Fibroblast of lung (primary cell): Measurements from ENCODE around the gene DEPP1. TPM values are rescaled to one million over a fixed set of nuclear protein-coding genes. Genes with fewer than 3 reads are reported as not detected.

Source experiments
- DNase-seq, 2 donors: peaks; one replicate each; pipeline versions ENCODE4 v3.0.0 to v3.0.0-alpha.2; 2010; ENCODE audit warnings: low read depth in 2 of 2
- H2AFZ ChIP-seq: 2 replicates; pipeline ENCODE4 v1.5.1; 2012; ENCODE audit warnings: low read length, control low read depth, inconsistent platforms
- H3K27ac ChIP-seq: 2 replicates; pipeline ENCODE4 v1.5.1; 2011; ENCODE audit warnings: low read length, control low read depth; ENCODE audit not compliant: insufficient read depth
- H3K27me3 ChIP-seq: 2 replicates; pipeline ENCODE4 v1.5.1; 2011; ENCODE audit warnings: mild to moderate bottlenecking, low read length; ENCODE audit not compliant: control insufficient read depth, insufficient read depth
- H3K36me3 ChIP-seq: 2 replicates; pipeline ENCODE4 v1.5.1; 2011; ENCODE audit warnings: low read length; ENCODE audit not compliant: control insufficient read depth, insufficient read depth
- H3K4me1 ChIP-seq: 2 replicates; pipeline ENCODE4 v1.5.1; 2011; ENCODE audit warnings: low read length; ENCODE audit not compliant: control insufficient read depth, insufficient read depth; ENCODE audit errors: extremely low read depth
- H3K4me2 ChIP-seq: 2 replicates; pipeline ENCODE4 v1.5.1; 2011; ENCODE audit warnings: low read length, control low read depth; ENCODE audit not compliant: insufficient read depth; ENCODE audit errors: extremely low read depth
- H3K4me3 ChIP-seq, 4 experiments: fragments of 200-600 bp in 1 of 4; sonication (generic) in 1 of 4; replicated peaks in 1 of 4; 2 replicates each; pipeline ENCODE4 v1.5.1; 2011 to 2016; ENCODE audit warnings: low read length in 4 of 4, low read depth in 3 of 4, mild to moderate bottlenecking in 3 of 4, control low read depth in 2 of 4, inconsistent platforms in 1 of 4, mixed read lengths in 1 of 4; ENCODE audit not compliant: insufficient read depth in 1 of 4; ENCODE audit errors: control extremely low read depth in 1 of 4
- H3K79me2 ChIP-seq: 2 replicates; pipeline ENCODE4 v1.5.1; 2012; ENCODE audit warnings: mild to moderate bottlenecking, low read length, inconsistent platforms; ENCODE audit not compliant: control insufficient read depth, insufficient read depth
- H3K9ac ChIP-seq: 2 replicates; pipeline ENCODE4 v1.5.1; 2011; ENCODE audit warnings: mild to moderate bottlenecking, low read length, control low read depth; ENCODE audit not compliant: insufficient read depth
- H3K9me3 ChIP-seq: 2 replicates; pipeline ENCODE4 v1.5.1; 2012; ENCODE audit warnings: low read depth, low read length; ENCODE audit not compliant: control insufficient read depth, insufficient read depth
- H4K20me1 ChIP-seq: 2 replicates; pipeline ENCODE4 v1.5.1; 2011; ENCODE audit warnings: low read length; ENCODE audit not compliant: control insufficient read depth, insufficient read depth; ENCODE audit errors: extremely low read depth
- CTCF ChIP-seq, 2 donors: IDR thresholded peaks in 1 of 2; conservative IDR thresholded peaks in 1 of 2; 1 replicate in 1 of 2; 2 replicates in 1 of 2; pipeline ENCODE4 v1.5.1; 2011 to 2012; ENCODE audit warnings: low read length in 2 of 2, control low read depth in 1 of 2, inconsistent platforms in 1 of 2, low read depth in 1 of 2, mild to moderate bottlenecking in 1 of 2
- EZH2 ChIP-seq: IDR thresholded peaks from 2 replicates; pipeline ENCODE4 v1.5.1; 2012; ENCODE audit warnings: low read length, control low read depth, mild to moderate bottlenecking; ENCODE audit errors: missing control alignments
- polyA plus RNA-seq, 2 donors: library from polyadenylated mRNA; depleted of rRNA in 1 of 2; stranded (reverse) in 1 of 2; unstranded in 1 of 2; fragments of >200 nt; gene quantifications; 2 replicates each; pipeline ENCODE4 v1.2.1, GENCODE V29; 2011 to 2012; ENCODE audit warnings: missing spikeins in 1 of 2
- total RNA-seq: library from RNA; depleted of rRNA; stranded (reverse); fragments of >200 nt; gene quantifications from 2 replicates; pipeline ENCODE4 v1.2.1, GENCODE V29; 2014

Gene DEPP1
- total and polyA plus RNA-seq, 2 donors (not counting 1 experiment from before 2014, with no cell fraction given), result 30.3 to 120 TPM

GRCh38 chr10:44947371-44948152, 31.0 kb downstream of the DEPP1 start:
- Histone ChIP-seq H2AFZ (no peak overlapping the region), H3K27me3 (no peaks in the 10 kb centered on the region), H4K20me1 (no peaks in the 10 kb centered on the region), H3K27ac (no peak overlapping the region), H3K4me2 (no peak overlapping the region), H3K9me3 (no peaks in the 10 kb centered on the region), H3K9ac (no peak overlapping the region), H3K79me2 (no peaks in the 10 kb centered on the region), H3K36me3 (no peaks in the 10 kb centered on the region), H3K4me1 (no peaks in the 10 kb centered on the region), H3K4me3 (no peak overlapping the region)
- TF ChIP-seq CTCF (conservative IDR thresholded peaks at IDR 0.05 in 1 of 2, IDR thresholded peaks at IDR 0.05 in 1 of 2; ENCODE audit: low read depth in 1 of 2, low read length in 2 of 2) (no peak), EZH2 (no peak)
- no peak for DNase-seq

GRCh38 chr10:44946205-44946604, 32.4 kb downstream of the DEPP1 start:
- peak in 1 of 2 donors; percentile 36 for DNase-seq
- Histone ChIP-seq H4K20me1 (no peaks in the 10 kb centered on the region), H3K9ac (no peak overlapping the region), H3K27me3 (no peaks in the 10 kb centered on the region), H3K36me3 (no peaks in the 10 kb centered on the region), H3K79me2 (no peaks in the 10 kb centered on the region), H3K4me3 (no peak overlapping the region), H3K9me3 (no peaks in the 10 kb centered on the region), H2AFZ (no peak overlapping the region), H3K27ac (no peak overlapping the region), H3K4me2 (no peak overlapping the region), H3K4me1 (no peaks in the 10 kb centered on the region)
- no peak for TF ChIP-seq CTCF (conservative IDR thresholded peaks at IDR 0.05 in 1 of 2, IDR thresholded peaks at IDR 0.05 in 1 of 2; ENCODE audit: low read depth in 1 of 2, low read length in 2 of 2)
- TF ChIP-seq EZH2, result no peak

GRCh38 chr10:44944354-44944753, 34.3 kb downstream of the DEPP1 start:
- Histone ChIP-seq H3K36me3 (no peaks in the 10 kb centered on the region), H3K4me2 (no peak overlapping the region), H3K79me2 (no peaks in the 10 kb centered on the region), H2AFZ (no peak overlapping the region), H3K4me3 (no peak overlapping the region), H4K20me1 (no peaks in the 10 kb centered on the region), H3K4me1 (no peaks in the 10 kb centered on the region), H3K9me3 (no peaks in the 10 kb centered on the region), H3K9ac (no peak overlapping the region), H3K27me3 (no peaks in the 10 kb centered on the region), H3K27ac (no peak overlapping the region)
- TF ChIP-seq EZH2, result no peak
- TF ChIP-seq CTCF (conservative IDR thresholded peaks at IDR 0.05 in 1 of 2, IDR thresholded peaks at IDR 0.05 in 1 of 2; ENCODE audit: low read depth in 1 of 2, low read length in 2 of 2), result no peak
- no peak for DNase-seq
